Neuronal stem cell (in vitro differentiated cells): ENCODE measurements around the gene TP73.

Source experiments
- DNase-seq: peaks from one replicate; pipeline ENCODE4 v3.0.0-alpha.2; 2013; ENCODE audit warnings: low spot score
- H2AFZ ChIP-seq: one replicate; pipeline ENCODE4 v1.6.1; 2013; ENCODE audit warnings: mild to moderate bottlenecking, low read length, inconsistent platforms
- H2AK5ac ChIP-seq: 2 replicates; pipeline ENCODE4 v1.6.1; 2013; ENCODE audit warnings: low read depth, mild to moderate bottlenecking, inconsistent platforms, low read length, moderate library complexity, mixed read lengths
- H2BK120ac ChIP-seq: 2 replicates; pipeline ENCODE4 v1.6.1; 2013; ENCODE audit warnings: low read depth, mild to moderate bottlenecking, inconsistent platforms, low read length, moderate library complexity, mixed read lengths
- H2BK12ac ChIP-seq: one replicate; pipeline ENCODE4 v1.6.1; 2013; ENCODE audit warnings: low read length, inconsistent platforms
- H2BK15ac ChIP-seq: 2 replicates; pipeline ENCODE4 v1.6.1; 2013; ENCODE audit warnings: mild to moderate bottlenecking, low read length, inconsistent platforms, mixed read lengths
- H2BK5ac ChIP-seq: one replicate; pipeline ENCODE4 v1.6.1; 2013; ENCODE audit warnings: inconsistent platforms, mild to moderate bottlenecking, low read length, moderate library complexity
- H3K14ac ChIP-seq: one replicate; pipeline ENCODE4 v1.6.1; 2013; ENCODE audit warnings: low read length, inconsistent platforms
- H3K18ac ChIP-seq: 2 replicates; pipeline ENCODE4 v1.6.1; 2013; ENCODE audit warnings: low read length, inconsistent platforms
- H3K23ac ChIP-seq: 2 replicates; pipeline ENCODE4 v1.6.1; 2013; ENCODE audit warnings: low read depth, mild to moderate bottlenecking, mixed read lengths, low read length, inconsistent platforms; ENCODE audit not compliant: poor library complexity
- H3K27ac ChIP-seq: replicated peaks from 3 replicates; pipeline ENCODE4 v1.5.1; 2013; ENCODE audit warnings: low read length, inconsistent platforms
- H3K27me3 ChIP-seq, 3 experiments: 2 replicates each; pipeline ENCODE4 v1.6.1; 2013; ENCODE audit warnings: low read length in 3 of 3, mild to moderate bottlenecking in 2 of 3, inconsistent platforms in 1 of 3, low read depth in 1 of 3, mixed read lengths in 1 of 3, moderate library complexity in 1 of 3; ENCODE audit not compliant: control insufficient read depth in 3 of 3, insufficient read depth in 3 of 3
- H3K36me3 ChIP-seq, 2 donors: replicated peaks in 1 of 2; 2 replicates each; pipeline ENCODE4 v1.6.1; 2013; ENCODE audit warnings: low read length in 2 of 2; ENCODE audit not compliant: control insufficient read depth in 2 of 2, insufficient read depth in 2 of 2
- H3K4ac ChIP-seq: 2 replicates; pipeline ENCODE4 v1.6.1; 2013; ENCODE audit warnings: inconsistent platforms, mild to moderate bottlenecking, low read length, moderate library complexity
- H3K4me1 ChIP-seq, 2 donors: 1 replicate in 1 of 2; 2 replicates in 1 of 2; pipeline ENCODE4 v1.6.1; 2013; ENCODE audit warnings: low read length in 2 of 2, low read depth in 1 of 2; ENCODE audit not compliant: control insufficient read depth in 2 of 2, insufficient read depth in 1 of 2
- H3K4me2 ChIP-seq: one replicate; pipeline ENCODE4 v1.6.1; 2013; ENCODE audit warnings: mild to moderate bottlenecking, low read length, inconsistent platforms; ENCODE audit not compliant: insufficient read depth, poor library complexity, severe bottlenecking
- H3K4me3 ChIP-seq, 2 donors: 2 replicates each; pipeline ENCODE4 v1.5.1; 2013; ENCODE audit warnings: low read length in 2 of 2, mild to moderate bottlenecking in 2 of 2, inconsistent platforms in 1 of 2, moderate library complexity in 1 of 2
- H3K79me1 ChIP-seq: one replicate; pipeline ENCODE4 v1.6.1; 2013; ENCODE audit warnings: low read depth, mild to moderate bottlenecking, inconsistent platforms, low read length, moderate library complexity
- H3K9ac ChIP-seq: one replicate; pipeline ENCODE4 v1.6.1; 2013; ENCODE audit warnings: mild to moderate bottlenecking, low read depth, low read length, inconsistent platforms; ENCODE audit not compliant: poor library complexity
- H3K9me3 ChIP-seq, 2 donors: replicated peaks in 1 of 2; 2 replicates each; pipeline versions ENCODE3 to v1.6.1; 2013; ENCODE audit warnings: low read length in 2 of 2, mild to moderate bottlenecking in 2 of 2, inconsistent platforms in 1 of 2, low read depth in 1 of 2, mixed read lengths in 1 of 2, moderate library complexity in 1 of 2; ENCODE audit not compliant: control insufficient read depth in 2 of 2, insufficient read depth in 1 of 2
- H4K8ac ChIP-seq: one replicate; pipeline ENCODE4 v1.6.1; 2013; ENCODE audit warnings: low read depth, mild to moderate bottlenecking, inconsistent platforms, low read length, moderate library complexity
- H4K91ac ChIP-seq: one replicate; pipeline ENCODE4 v1.6.1; 2013; ENCODE audit warnings: low read length, low read depth, mild to moderate bottlenecking, inconsistent platforms; ENCODE audit not compliant: poor library complexity
- WGBS, 2 donors: extraction: QIAGEN DNeasy Blood & Tissue Kit; methylation state at CpG; one replicate each; pipeline ENCODE4 v1.1.7; 2013; ENCODE audit warnings: missing lambda C conversion rate in 2 of 2, mixed read lengths in 1 of 2; ENCODE audit not compliant: insufficient read length in 2 of 2, insufficient replicate concordance in 1 of 2; ENCODE audit errors: extremely low coverage in 2 of 2; 5-methylcytosine and 5-hydroxymethylcytosine counted together

The TP73 gene

GRCh38 chr1:3763351-3764125 is 111.2 kb downstream of the TP73 start:
- Histone ChIP-seq H2BK12ac (no peak overlapping the region), H2BK5ac (peak overlapping the region; percentile 29), H3K4me1 (no peaks in the 10 kb centered on the region), H3K4ac (no peak overlapping the region), H3K27ac (no peak overlapping the region), H3K14ac (no peak overlapping the region), H2BK120ac (no peak overlapping the region), H4K91ac (no peak overlapping the region), H3K79me1 (no peaks in the 10 kb centered on the region), H3K23ac (no peak overlapping the region), H3K27me3 (peaks cover 0 to 28% (median 3%) of the 10 kb centered on the region in 3 experiments), H3K9me3 (peaks cover 6 to 8% of the 10 kb centered on the region in 2 donors), H3K4me3 (no peak overlapping the region), H2AFZ (no peak overlapping the region), H4K8ac (no peak overlapping the region), H2BK15ac (peak overlapping the region; percentile 18), H3K36me3 (no peaks in the 10 kb centered on the region), H3K4me2 (no peak overlapping the region), H3K9ac (no peak overlapping the region), H2AK5ac (peak overlapping the region; percentile 74), H3K18ac (peak overlapping the region; percentile 51)
- no CpG with 5 or more reads among the region's 31 CpGs for WGBS, 2 donors
- no peak for DNase-seq

GRCh38 chr1:3767328-3767925 is 115.1 kb downstream of the TP73 start:
- WGBS, 2 donors, result no CpG with 5 or more reads among the region's 17 CpGs
- Histone ChIP-seq H2BK120ac (no peak overlapping the region), H3K27ac (no peak overlapping the region), H3K14ac (no peak overlapping the region), H2AFZ (no peak overlapping the region), H3K79me1 (peaks cover 3% of the 10 kb centered on the region), H2BK15ac (no peak overlapping the region), H4K8ac (no peak overlapping the region), H3K4me3 (no peak overlapping the region), H2BK5ac (no peak overlapping the region), H3K36me3 (no peaks in the 10 kb centered on the region), H4K91ac (no peak overlapping the region), H3K4me2 (no peak overlapping the region), H3K27me3 (peaks cover 0 to 14% (median 10%) of the 10 kb centered on the region in 3 experiments), H3K9ac (no peak overlapping the region), H2AK5ac (no peak overlapping the region), H2BK12ac (no peak overlapping the region), H3K23ac (no peak overlapping the region), H3K9me3 (peaks cover 0 to 2% of the 10 kb centered on the region in 2 donors), H3K4ac (no peak overlapping the region), H3K4me1 (peaks cover 5 to 15% of the 10 kb centered on the region in 2 donors), H3K18ac (no peak overlapping the region)
- DNase-seq, result no peak

DNA sequence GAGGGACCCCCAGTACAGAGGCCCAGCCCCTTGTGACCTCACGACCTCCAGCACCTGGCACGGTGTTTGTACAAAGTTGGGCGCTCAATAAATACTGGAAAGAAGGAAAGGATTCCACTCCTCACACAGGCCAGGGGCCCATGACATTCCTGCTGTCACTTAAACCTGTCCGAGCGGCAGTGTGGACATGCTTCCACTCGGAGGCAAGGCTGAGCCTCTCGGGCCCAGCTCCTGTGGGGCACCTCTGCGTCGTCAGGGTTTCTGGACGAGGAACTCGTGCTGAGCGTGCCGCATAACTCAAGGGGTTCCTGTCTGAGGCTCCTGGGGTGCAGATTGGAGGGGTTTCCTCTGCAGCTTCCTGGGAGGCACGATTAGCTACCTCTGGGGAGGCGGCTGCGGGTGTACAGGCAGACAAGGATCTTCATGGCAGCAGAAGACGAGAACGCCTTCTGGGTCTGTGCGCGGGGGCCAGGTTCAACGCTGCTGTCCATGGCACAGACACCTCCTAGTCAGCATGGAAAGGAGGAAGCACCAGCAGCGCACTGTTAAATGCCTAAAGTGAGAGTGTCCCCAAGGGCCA is 116.6 kb downstream of the TP73 start:
- H3K4me3 ChIP-seq, result no peak overlapping the region

More for the DNA sequence above, 116.6 kb downstream of the TP73 start:
- Histone ChIP-seq H3K4me1 (peaks cover 9 to 24% of the 10 kb centered on the region in 2 donors), H3K14ac (no peak overlapping the region), H2BK12ac (no peak overlapping the region), H3K9ac (no peak overlapping the region), H3K18ac (peak overlapping the region; percentile 54), H3K27ac (no peak overlapping the region), H4K8ac (no peak overlapping the region), H2AK5ac (no peak overlapping the region), H4K91ac (no peak overlapping the region), H3K4me2 (no peak overlapping the region), H2BK15ac (no peak overlapping the region), H2BK120ac (no peak overlapping the region), H2AFZ (no peak overlapping the region), H3K79me1 (peaks cover 3% of the 10 kb centered on the region), H3K4ac (no peak overlapping the region), H3K27me3 (peaks cover 0 to 10% (median 4%) of the 10 kb centered on the region in 3 experiments), H3K36me3 (no peaks in the 10 kb centered on the region), H3K23ac (peak overlapping the region; percentile 61), H3K9me3 (peaks cover 0 to 2% of the 10 kb centered on the region in 2 donors), H2BK5ac (no peak overlapping the region)
- WGBS, 2 donors, result no CpG with 5 or more reads among the region's 22 CpGs
- DNase-seq, result no peak
